KMS-11 (cell line): Measurements from ENCODE around the gene DMWD.

Source experiments
- H2AFZ ChIP-seq: fragments of 200-600 bp; sonication (generic); 2 replicates; pipeline ENCODE4 v1.6.1; 2016; ENCODE audit warnings: antibody characterized with exemption, mixed run types, low read depth
- H3K27ac ChIP-seq: fragments of 200-600 bp; sonication (generic); 2 replicates; pipeline ENCODE4 v1.6.1; 2016; ENCODE audit warnings: mild to moderate bottlenecking, mixed run types
- H3K27me3 ChIP-seq: fragments of 200-600 bp; sonication (generic); 2 replicates; pipeline ENCODE4 v1.6.1; 2017; ENCODE audit warnings: mild to moderate bottlenecking, low read depth, mixed run types, moderate library complexity; ENCODE audit not compliant: insufficient read depth
- H3K36me3 ChIP-seq: fragments of 200-600 bp; sonication (generic); 2 replicates; pipeline ENCODE4 v1.6.1; 2017; ENCODE audit warnings: mild to moderate bottlenecking, mixed run types; ENCODE audit not compliant: insufficient read depth
- H3K4me1 ChIP-seq: fragments of 200-600 bp; sonication (generic); 2 replicates; pipeline ENCODE4 v1.6.1; 2016; ENCODE audit warnings: mild to moderate bottlenecking, low read depth, mixed run types; ENCODE audit not compliant: poor library complexity, severe bottlenecking
- H3K4me2 ChIP-seq: fragments of 200-600 bp; sonication (generic); 2 replicates; pipeline ENCODE4 v1.7.0; 2016; ENCODE audit warnings: mild to moderate bottlenecking, mixed run types
- H3K4me3 ChIP-seq: fragments of 200-600 bp; sonication (generic); IDR thresholded peaks from 2 replicates; pipeline ENCODE4 v1.6.1; 2017; ENCODE audit warnings: low read depth, low read length, mixed read lengths; ENCODE audit not compliant: insufficient read depth
- H3K79me2 ChIP-seq: fragments of 200-600 bp; sonication (generic); 2 replicates; pipeline ENCODE4 v1.6.1; 2016; ENCODE audit warnings: low read depth, mixed run types; ENCODE audit not compliant: insufficient read depth
- H3K9ac ChIP-seq: fragments of 200-600 bp; sonication (generic); 2 replicates; pipeline ENCODE4 v1.6.1; 2016; ENCODE audit warnings: mild to moderate bottlenecking, mixed run types
- H4K20me1 ChIP-seq: fragments of 200-600 bp; sonication (generic); 2 replicates; pipeline ENCODE4 v1.6.1; 2016; ENCODE audit warnings: mild to moderate bottlenecking, mixed run types; ENCODE audit not compliant: insufficient read depth
- CTCF ChIP-seq: fragments of 200-600 bp; sonication (generic); conservative IDR thresholded peaks from 2 replicates; pipeline ENCODE4 v1.6.1; 2017; ENCODE audit warnings: low read depth, mild to moderate bottlenecking, antibody characterized with exemption, low read length, moderate library complexity, mixed read lengths

The DMWD gene

GRCh38 chr19:45828523-45828922 is 35.9 kb upstream of the DMWD start:
- no peak for TF ChIP-seq CTCF
- H3K4me2 ChIP-seq: no peak overlapping the region
- H2AFZ ChIP-seq: no peak overlapping the region
- peaks cover 47% of the 10 kb centered on the region for H3K4me1 ChIP-seq
- 0 out of 2 replicates have a peak, but pooled peaks cover 6% of the 10 kb centered on the region for H3K36me3 ChIP-seq
- H3K4me3 ChIP-seq: no peak overlapping the region
- H3K27me3 ChIP-seq: no peaks in the 10 kb centered on the region
- no peak overlapping the region for H3K9ac ChIP-seq
- H4K20me1 ChIP-seq: no peaks in the 10 kb centered on the region
- H3K27ac ChIP-seq: no peak overlapping the region
- no peaks in the 10 kb centered on the region for H3K79me2 ChIP-seq

GRCh38 chr19:45827459-45828093 is 34.9 kb upstream of the DMWD start:
- Histone ChIP-seq H3K9ac (no peak overlapping the region), H3K36me3 (0 out of 2 replicates have a peak, but pooled peaks cover 6% of the 10 kb centered on the region), H3K4me1 (peaks cover 48% of the 10 kb centered on the region), H3K4me2 (peak overlapping the region; percentile 9; the same call in 1 of the 2 replicates), H2AFZ (no peak overlapping the region), H3K27ac (no peak overlapping the region; the same call in 1 of the 2 replicates), H3K4me3 (no peak overlapping the region), H4K20me1 (no peaks in the 10 kb centered on the region), H3K27me3 (no peaks in the 10 kb centered on the region), H3K79me2 (no peaks in the 10 kb centered on the region)
- TF ChIP-seq CTCF: no peak

GRCh38 chr19:45826934-45827333 is 34.3 kb upstream of the DMWD start:
- Histone ChIP-seq H3K4me1 (peaks cover 48% of the 10 kb centered on the region), H3K4me2 (no peak overlapping the region; the same call in 1 of the 2 replicates), H3K79me2 (no peaks in the 10 kb centered on the region), H2AFZ (no peak overlapping the region), H3K4me3 (no peak overlapping the region), H3K36me3 (0 out of 2 replicates have a peak, but pooled peaks cover under 1% of the 10 kb centered on the region), H3K27ac (no peak overlapping the region; the same call in 1 of the 2 replicates), H3K27me3 (no peaks in the 10 kb centered on the region), H3K9ac (no peak overlapping the region), H4K20me1 (no peaks in the 10 kb centered on the region)
- no peak for TF ChIP-seq CTCF

- Histone ChIP-seq H3K4me1 (peaks cover 48% of the 10 kb centered on the region), H4K20me1 (no peaks in the 10 kb centered on the region), H3K36me3 (no peaks in the 10 kb centered on the region), H3K79me2 (no peaks in the 10 kb centered on the region), H3K27me3 (no peaks in the 10 kb centered on the region), H3K27ac (no peak overlapping the region), H3K9ac (no peak overlapping the region), H3K4me3 (no peak overlapping the region), H3K4me2 (no peak overlapping the region), H2AFZ (no peak overlapping the region)
- TF ChIP-seq CTCF: no peak
Observed at GRCh38 chr19:45825917-45826893, 33.6 kb upstream of the DMWD start.
